ENCODE data around the gene SLC25A31. TPM values are rescaled to one million over a fixed set of nuclear protein-coding genes. Genes with fewer than 3 reads are reported as not detected.

The SLC25A31 gene
- total RNA-seq, result under 1 TPM in 1 of 4 donors, not detected in 3; 0.40 TPM

GRCh38 chr4:127730142-127730913 lies at the start of gene SLC25A31:
Gene SLC25A31, plus strand, starts transcription at chr4:127730400. Its CDS starts 146 bp downstream, at chr4:127730546.
- Histone ChIP-seq H3K36me3 (no peaks in the 10 kb centered on the region), H3K27me3 (no peaks in the 10 kb centered on the region), H3K4me1 (no peaks in the 10 kb centered on the region), H3K9me3 (no peaks in the 10 kb centered on the region), H3K4me3 (replicated peaks in 1 of 3) (no peak within 1 kb of the TSS), H3K27ac (no peak within 1 kb of the TSS)
- 95% methylated on average over 62 to 63 of the region's 64 CpGs for WGBS, 2 donors
- intact Hi-C loops (cut with DNase I), result no loop called here
- TF ChIP-seq POLR2A (IDR thresholded peaks at IDR 0.05), result no peak
- no peak for TF ChIP-seq CTCF (IDR thresholded peaks at IDR 0.05)
- no peak for DNase-seq

- H3K27ac ChIP-seq, result no peak overlapping the region
- DNase-seq, result no peak
- no peak for TF ChIP-seq POLR2A (IDR thresholded peaks at IDR 0.05)
- TF ChIP-seq CTCF (IDR thresholded peaks at IDR 0.05), result no peak
- H3K27me3 ChIP-seq, result no peaks in the 10 kb centered on the region
- no peaks in the 10 kb centered on the region for H3K4me1 ChIP-seq
- H3K4me3 ChIP-seq (replicated peaks in 1 of 3), result no peak overlapping the region
- intact Hi-C loops (cut with DNase I), result no loop called here
- no peaks in the 10 kb centered on the region for H3K9me3 ChIP-seq
- H3K36me3 ChIP-seq, result no peaks in the 10 kb centered on the region
These were observed 44.9 kb upstream of the SLC25A31 start for GRCh38 chr4:127685292-127685691.

- H3K4me3 ChIP-seq (replicated peaks in 1 of 3), result no peak overlapping the region
- DNase-seq, result no peak
- WGBS, 2 donors, result 95 to 96% methylated on average over 2 of the region's 2 CpGs
- H3K36me3 ChIP-seq, result no peaks in the 10 kb centered on the region
- intact Hi-C loops (cut with DNase I), result no loop called here
- H3K27ac ChIP-seq, result no peak overlapping the region
- no peaks in the 10 kb centered on the region for H3K9me3 ChIP-seq
- H3K27me3 ChIP-seq, result no peaks in the 10 kb centered on the region
- no peaks in the 10 kb centered on the region for H3K4me1 ChIP-seq
- no peak for TF ChIP-seq CTCF (IDR thresholded peaks at IDR 0.05)
These were observed 43.5 kb upstream of the SLC25A31 start for GRCh38 chr4:127686658-127687057.

GRCh38 chr4:127687580-127687979 lies 42.6 kb upstream of the SLC25A31 start:
- Histone ChIP-seq H3K4me1 (no peaks in the 10 kb centered on the region), H3K9me3 (no peaks in the 10 kb centered on the region), H3K27me3 (no peaks in the 10 kb centered on the region), H3K36me3 (no peaks in the 10 kb centered on the region), H3K27ac (no peak overlapping the region), H3K4me3 (replicated peaks in 1 of 3) (no peak overlapping the region)
- DNase-seq, result peak; percentile 52 to 62
- intact Hi-C loops (cut with DNase I), result no loop called here
- 46 to 47% methylated on average over 7 of the region's 7 CpGs for WGBS, 2 donors
- TF ChIP-seq CTCF (IDR thresholded peaks at IDR 0.05), result no peak
- TF ChIP-seq POLR2A (IDR thresholded peaks at IDR 0.05), result no peak

- TF ChIP-seq CTCF (IDR thresholded peaks at IDR 0.05), result no peak
- no peak for TF ChIP-seq POLR2A (IDR thresholded peaks at IDR 0.05)
- no peaks in the 10 kb centered on the region for H3K27me3 ChIP-seq
- H3K9me3 ChIP-seq, result no peaks in the 10 kb centered on the region
- H3K27ac ChIP-seq, result no peak overlapping the region
- H3K36me3 ChIP-seq, result no peaks in the 10 kb centered on the region
- intact Hi-C loops (cut with DNase I), result no loop called here
- no peak overlapping the region for H3K4me3 ChIP-seq (replicated peaks in 1 of 3)
- no peak for DNase-seq
- H3K4me1 ChIP-seq, result no peaks in the 10 kb centered on the region
- WGBS, 2 donors, result 89 to 93% methylated on average over 4 of the region's 4 CpGs
These were observed 31.4 kb upstream of the SLC25A31 start for GRCh38 chr4:127698789-127699200.

Measured in thyroid gland (tissue), 4 donors.